ENCODE data around the gene TMPRSS3. TPM values are rescaled to one million over a fixed set of nuclear protein-coding genes. Genes with fewer than 3 reads are reported as not detected.

TMPRSS3 gene
- total and polyA plus RNA-seq, 7 experiments from 2014 or later: 0.11 to 7.6 (median 1.5) TPM

DNA sequence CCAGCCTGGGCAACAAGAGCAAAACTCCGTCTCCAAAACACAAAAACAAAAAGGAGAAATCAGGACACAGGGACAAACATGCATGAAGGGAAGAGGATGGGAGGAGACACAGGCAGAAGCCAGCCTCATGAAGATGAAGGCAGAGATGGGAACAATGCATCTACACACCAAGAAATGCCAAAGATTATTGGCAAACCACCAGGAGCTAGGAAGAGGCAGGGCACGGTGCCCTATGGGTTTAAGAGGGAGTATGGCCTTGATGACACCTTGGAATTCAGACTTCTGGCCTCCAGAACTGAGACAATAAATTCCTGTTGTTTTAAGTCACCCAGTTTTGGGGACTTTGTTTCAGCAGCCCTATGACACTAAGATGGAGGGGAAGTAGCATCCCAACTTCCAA lies 5.2 kb downstream of the TMPRSS3 start:
- intact Hi-C loops (cut with micrococcal nuclease): loop anchor here in 1 of 2 donors (5.0 kb wide), 1 partner anchor 37 kb away; no protein-coding TSS in a partner anchor
- H3K4me3 Mint-ChIP-seq: peak overlapping the region in 4 of 10 donors; percentile 4 to 53 (median 36)
- Histone ChIP-seq H3K27me3 (ENCODE audit: control insufficient read depth in 2 of 2, insufficient read depth in 2 of 2, low read length in 2 of 2) (no peaks in the 10 kb centered on the region), H3K4me3 (ENCODE audit: low read length) (no peak overlapping the region), H3K36me3 (ENCODE audit: control insufficient read depth in 2 of 3, insufficient read depth in 3 of 3, low read length in 3 of 3) (no peaks in the 10 kb centered on the region), H3K4me1 (ENCODE audit: control insufficient read depth in 2 of 2, insufficient read depth in 2 of 2, low read length in 2 of 2) (peaks cover 13 to 28% of the 10 kb centered on the region in 2 donors), H3K9me3 (ENCODE audit: control insufficient read depth in 2 of 3, low read length in 3 of 3) (no peaks in the 10 kb centered on the region), H3K27ac (ENCODE audit: low read depth, low read length) (no peak overlapping the region)
- CTCF ChIA-PET: no interaction called here
- POLR2A ChIA-PET: no interaction called here
- peak overlapping the region in 6 of 9 donors; percentile 28 to 85 (median 72) for H3K27ac Mint-ChIP-seq
- H3K4me1 Mint-ChIP-seq: peaks cover 18 to 84% (median 66%) of the 10 kb centered on the region in 7 donors
- peaks cover 0 to 1% (median 0%) of the 10 kb centered on the region in 11 donors for H3K9me3 Mint-ChIP-seq
- DNase-seq (no peak), ATAC-seq (no peak)
- peaks cover 0 to 11% (median 0%) of the 10 kb centered on the region in 5 donors for H3K36me3 Mint-ChIP-seq
- H3K27me3 Mint-ChIP-seq: peaks cover 0 to 4% (median 0%) of the 10 kb centered on the region in 5 donors

- H3K4me3 Mint-ChIP-seq: peak overlapping the region in 1 of 10 donors; percentile 53
- H3K27ac ChIP-seq (ENCODE audit: low read depth, low read length): no peak overlapping the region
- peaks cover 0 to 4% (median 0%) of the 10 kb centered on the region in 5 donors for H3K27me3 Mint-ChIP-seq
- H3K36me3 ChIP-seq (ENCODE audit: control insufficient read depth in 2 of 3, insufficient read depth in 3 of 3, low read length in 3 of 3): no peaks in the 10 kb centered on the region
- H3K27ac Mint-ChIP-seq: peak overlapping the region in 4 of 9 donors; percentile 28 to 85 (median 82)
- H3K27me3 ChIP-seq (ENCODE audit: control insufficient read depth in 2 of 2, insufficient read depth in 2 of 2, low read length in 2 of 2): no peaks in the 10 kb centered on the region
- ATAC-seq (no peak), DNase-seq (no peak)
- intact Hi-C loops (cut with micrococcal nuclease): loop anchor here in 1 of 2 donors (5.0 kb wide), 1 partner anchor 37 kb away; no protein-coding TSS in a partner anchor
- H3K9me3 ChIP-seq (ENCODE audit: control insufficient read depth in 2 of 3, low read length in 3 of 3): no peaks in the 10 kb centered on the region
- CTCF ChIA-PET: no interaction called here
- H3K4me1 Mint-ChIP-seq: peaks cover 20 to 87% (median 71%) of the 10 kb centered on the region in 7 donors
- H3K9me3 Mint-ChIP-seq: peaks cover 0 to 2% (median 0%) of the 10 kb centered on the region in 11 donors
- H3K4me3 ChIP-seq (ENCODE audit: low read length): no peak overlapping the region
- peaks cover 13 to 31% of the 10 kb centered on the region in 2 donors for H3K4me1 ChIP-seq (ENCODE audit: control insufficient read depth in 2 of 2, insufficient read depth in 2 of 2, low read length in 2 of 2)
- H3K36me3 Mint-ChIP-seq: peaks cover 0 to 11% (median 0%) of the 10 kb centered on the region in 5 donors
- POLR2A ChIA-PET: no interaction called here
These were observed 5.7 kb downstream of the TMPRSS3 start for GRCh38 chr21:42390193-42390592.

GRCh38 chr21:42389449-42389835 lies 6.4 kb downstream of the TMPRSS3 start:
- Histone ChIP-seq H3K27me3 (ENCODE audit: control insufficient read depth in 2 of 2, insufficient read depth in 2 of 2, low read length in 2 of 2) (no peaks in the 10 kb centered on the region), H3K4me3 (ENCODE audit: low read length) (no peak overlapping the region), H3K4me1 (ENCODE audit: control insufficient read depth in 2 of 2, insufficient read depth in 2 of 2, low read length in 2 of 2) (peaks cover 13 to 37% of the 10 kb centered on the region in 2 donors), H3K36me3 (ENCODE audit: control insufficient read depth in 2 of 3, insufficient read depth in 3 of 3, low read length in 3 of 3) (no peaks in the 10 kb centered on the region), H3K9me3 (ENCODE audit: control insufficient read depth in 2 of 3, low read length in 3 of 3) (no peaks in the 10 kb centered on the region), H3K27ac (ENCODE audit: low read depth, low read length) (no peak overlapping the region)
- peaks cover 0 to 4% (median 0%) of the 10 kb centered on the region in 11 donors for H3K9me3 Mint-ChIP-seq
- H3K4me3 Mint-ChIP-seq: peak overlapping the region in 2 of 10 donors; percentile 4 to 53
- H3K27me3 Mint-ChIP-seq: peaks cover 0 to 4% (median 0%) of the 10 kb centered on the region in 5 donors
- ATAC-seq: no peak
- peaks cover 0 to 14% (median 0%) of the 10 kb centered on the region in 5 donors for H3K36me3 Mint-ChIP-seq
- H3K27ac Mint-ChIP-seq: peak overlapping the region in 3 of 9 donors; percentile 39 to 85 (median 56)
- peaks cover 23 to 92% (median 73%) of the 10 kb centered on the region in 7 donors for H3K4me1 Mint-ChIP-seq
- CTCF ChIA-PET: interaction anchor here (1.5 kb wide), 1 partner anchor 15 kb away, joined by 3 read pairs; no protein-coding TSS in a partner anchor
- no peak for DNase-seq
- intact Hi-C loops (cut with micrococcal nuclease): no loop called here
- POLR2A ChIA-PET: interaction anchor here (1.5 kb wide), 1 partner anchor 10 kb away, joined by 3 read pairs; no protein-coding TSS in a partner anchor

DNA sequence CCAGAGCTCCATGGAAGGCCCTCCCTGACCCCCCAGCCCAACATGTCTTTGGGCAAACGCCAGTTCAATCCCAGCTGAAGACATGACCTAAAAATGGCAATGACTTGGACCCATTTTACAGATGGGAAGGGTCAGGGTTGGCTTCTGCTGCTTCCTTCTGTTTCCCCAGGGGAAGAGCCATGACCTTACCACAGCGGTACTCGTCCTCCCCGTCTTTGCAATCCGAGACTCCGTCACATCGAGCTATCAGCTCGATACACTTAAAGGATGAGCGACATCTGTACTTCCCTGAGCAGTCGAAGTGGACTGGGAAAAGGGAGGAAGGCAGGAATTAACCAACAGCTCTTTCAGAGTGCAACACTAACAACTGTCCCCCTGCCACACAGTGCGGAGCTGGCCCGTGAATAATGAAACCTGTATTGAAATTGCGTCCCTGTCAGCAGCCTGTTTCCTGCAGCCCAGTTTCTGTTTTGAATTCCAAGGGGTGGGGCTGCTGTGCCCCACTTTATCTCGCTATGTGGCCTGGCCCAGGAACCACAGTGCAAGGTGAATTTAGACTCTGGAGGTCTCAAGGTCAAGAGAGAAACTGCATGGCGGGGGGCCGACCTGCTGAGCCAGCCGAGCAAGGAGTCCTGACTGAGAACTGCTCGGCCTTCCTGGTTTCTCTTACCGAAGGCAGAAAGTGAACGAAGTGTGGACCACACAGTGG lies 7.0 kb downstream of the TMPRSS3 start:
- DNase-seq: no peak
- H3K27ac ChIP-seq (ENCODE audit: low read depth, low read length): no peak overlapping the region
- Mint-ChIP-seq H3K27ac (peak overlapping the region in 3 of 9 donors; percentile 15 to 53 (median 40)), H3K36me3 (peaks cover 0 to 17% (median 0%) of the 10 kb centered on the region in 5 donors), H3K4me1 (peaks cover 22 to 92% (median 78%) of the 10 kb centered on the region in 7 donors), H3K9me3 (peaks cover 0 to 5% (median 0%) of the 10 kb centered on the region in 11 donors), H3K4me3 (peak overlapping the region in 1 of 10 donors; percentile 44), H3K27me3 (peaks cover 0 to 4% (median 0%) of the 10 kb centered on the region in 5 donors)
- ATAC-seq: no peak
- H3K36me3 ChIP-seq (ENCODE audit: control insufficient read depth in 2 of 3, insufficient read depth in 3 of 3, low read length in 3 of 3): no peaks in the 10 kb centered on the region
- H3K9me3 ChIP-seq (ENCODE audit: control insufficient read depth in 2 of 3, low read length in 3 of 3): no peaks in the 10 kb centered on the region
- POLR2A ChIA-PET: interaction anchor here (1.2 to 2.6 kb wide), 4 partner anchors 10 to 43 kb away, joined by 3 to 6 read pairs (median 4); partner anchors contain the start of gene UBASH3A
- no peak overlapping the region for H3K4me3 ChIP-seq (ENCODE audit: low read length)
- CTCF ChIA-PET: interaction anchor here (1.5 kb wide), 1 partner anchor 16 kb away, joined by 3 read pairs; no protein-coding TSS in a partner anchor
- no peaks in the 10 kb centered on the region for H3K27me3 ChIP-seq (ENCODE audit: control insufficient read depth in 2 of 2, insufficient read depth in 2 of 2, low read length in 2 of 2)
- peaks cover 12 to 42% of the 10 kb centered on the region in 2 donors for H3K4me1 ChIP-seq (ENCODE audit: control insufficient read depth in 2 of 2, insufficient read depth in 2 of 2, low read length in 2 of 2)
- intact Hi-C loops (cut with micrococcal nuclease): no loop called here

- H3K4me1 Mint-ChIP-seq: peaks cover 19 to 85% (median 76%) of the 10 kb centered on the region in 7 donors
- peaks cover 0 to 4% (median 0%) of the 10 kb centered on the region in 5 donors for H3K27me3 Mint-ChIP-seq
- intact Hi-C loops (cut with micrococcal nuclease): no loop called here
- H3K36me3 Mint-ChIP-seq: peaks cover 0 to 17% (median 0%) of the 10 kb centered on the region in 5 donors
- ChIA-PET CTCF (no interaction called here), POLR2A (interaction anchor here (0.9 to 2.6 kb wide), 6 partner anchors 11 to 54 kb away, joined by 3 to 6 read pairs (median 4); partner anchors contain the start of gene UBASH3A)
- no peaks in the 10 kb centered on the region for H3K9me3 ChIP-seq (ENCODE audit: control insufficient read depth in 2 of 3, low read length in 3 of 3)
- peaks cover 0 to 5% (median under 1%) of the 10 kb centered on the region in 11 donors for H3K9me3 Mint-ChIP-seq
- ATAC-seq (no peak), DNase-seq (no peak)
- H3K36me3 ChIP-seq (ENCODE audit: control insufficient read depth in 2 of 3, insufficient read depth in 3 of 3, low read length in 3 of 3): no peaks in the 10 kb centered on the region
- H3K27ac Mint-ChIP-seq: peak overlapping the region in 6 of 9 donors; percentile 20 to 77 (median 41)
- no peak overlapping the region for H3K4me3 Mint-ChIP-seq
- no peak overlapping the region for H3K27ac ChIP-seq (ENCODE audit: low read depth, low read length)
- H3K4me1 ChIP-seq (ENCODE audit: control insufficient read depth in 2 of 2, insufficient read depth in 2 of 2, low read length in 2 of 2): peaks cover 4 to 34% of the 10 kb centered on the region in 2 donors
- no peaks in the 10 kb centered on the region for H3K27me3 ChIP-seq (ENCODE audit: control insufficient read depth in 2 of 2, insufficient read depth in 2 of 2, low read length in 2 of 2)
- H3K4me3 ChIP-seq (ENCODE audit: low read length): no peak overlapping the region
These were observed 8.0 kb downstream of the TMPRSS3 start for GRCh38 chr21:42387843-42388340.

GRCh38 chr21:42387164-42387563 lies 8.7 kb downstream of the TMPRSS3 start:
- Mint-ChIP-seq H3K36me3 (peaks cover 0 to 24% (median 5%) of the 10 kb centered on the region in 5 donors), H3K9me3 (peaks cover 0 to 11% (median 7%) of the 10 kb centered on the region in 11 donors), H3K4me3 (peak overlapping the region in 2 of 10 donors; percentile 3 to 18), H3K27ac (peak overlapping the region in 4 of 9 donors; percentile 12 to 77 (median 44)), H3K27me3 (peaks cover 0 to 3% (median 0%) of the 10 kb centered on the region in 5 donors), H3K4me1 (peaks cover 18 to 80% (median 69%) of the 10 kb centered on the region in 7 donors)
- POLR2A ChIA-PET: interaction anchor here (0.9 to 2.6 kb wide), 4 partner anchors 11 to 55 kb away, joined by 3 to 6 read pairs (median 5); partner anchors contain the start of gene UBASH3A
- intact Hi-C loops (cut with micrococcal nuclease): no loop called here
- ATAC-seq (peak; percentile 47), DNase-seq (no peak)
- CTCF ChIA-PET: interaction anchor here (0.7 to 0.8 kb wide), 2 partner anchors 17 to 50 kb away, joined by 3 to 4 read pairs; partner anchors contain the start of gene UBASH3A
- Histone ChIP-seq H3K4me3 (ENCODE audit: low read length) (no peak overlapping the region), H3K27me3 (ENCODE audit: control insufficient read depth in 2 of 2, insufficient read depth in 2 of 2, low read length in 2 of 2) (no peaks in the 10 kb centered on the region), H3K9me3 (ENCODE audit: control insufficient read depth in 2 of 3, low read length in 3 of 3) (peaks cover 0 to 6% (median 3%) of the 10 kb centered on the region in 3 experiments), H3K36me3 (ENCODE audit: control insufficient read depth in 2 of 3, insufficient read depth in 3 of 3, low read length in 3 of 3) (no peaks in the 10 kb centered on the region), H3K4me1 (ENCODE audit: control insufficient read depth in 2 of 2, insufficient read depth in 2 of 2, low read length in 2 of 2) (peaks cover 0 to 27% of the 10 kb centered on the region in 2 donors), H3K27ac (ENCODE audit: low read depth, low read length) (no peak overlapping the region)

Measured in naive thymus-derived CD4-positive, alpha-beta T cell (primary cell).